Eye (tissue), 1 donor: ENCODE data around the gene THBD.

Experiments used
- DNase-seq: peaks from one replicate; pipeline ENCODE4 v3.0.0-alpha.2; 2015

The THBD gene

DNA sequence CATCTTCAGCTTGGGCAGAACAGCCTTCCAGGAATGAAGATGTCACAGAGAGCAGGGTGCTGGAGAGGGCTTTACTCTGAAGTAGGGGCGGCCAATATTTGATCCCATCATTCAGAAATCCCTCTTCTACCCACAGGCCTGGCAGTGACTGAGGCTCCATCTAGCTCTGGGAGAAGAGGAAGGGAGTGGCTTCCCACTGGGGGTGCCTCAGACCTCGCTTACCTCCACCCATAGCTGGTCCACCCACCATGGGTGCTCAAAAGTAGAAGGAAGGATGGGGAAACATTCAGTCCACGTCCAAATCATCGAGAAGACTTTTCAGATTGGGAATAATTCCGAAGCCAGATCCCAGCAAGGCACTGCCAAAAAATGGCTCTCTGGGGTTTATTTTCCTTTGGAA lies 11.8 kb upstream of the THBD start:
- no peak for DNase-seq

DNA sequence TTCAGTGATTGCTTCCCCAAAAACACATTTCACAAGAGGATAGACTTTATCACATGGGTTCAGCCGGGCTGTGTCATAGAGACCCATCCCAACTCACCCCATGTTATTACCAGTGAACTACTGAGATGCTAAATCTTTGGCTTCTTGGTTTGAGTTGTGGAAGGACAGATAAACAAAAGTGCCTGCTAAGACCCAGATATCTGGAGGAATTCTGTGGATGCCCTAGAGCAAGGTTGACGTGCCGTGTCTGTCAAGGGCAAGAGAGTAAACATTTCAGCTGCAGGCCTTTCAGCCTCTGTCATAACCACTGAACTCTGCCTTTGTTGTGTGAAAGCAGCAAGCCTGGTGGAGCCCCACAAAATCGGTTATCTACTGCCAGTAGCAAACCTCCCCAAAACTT lies 11.2 kb upstream of the THBD start:
- no peak for DNase-seq

DNA sequence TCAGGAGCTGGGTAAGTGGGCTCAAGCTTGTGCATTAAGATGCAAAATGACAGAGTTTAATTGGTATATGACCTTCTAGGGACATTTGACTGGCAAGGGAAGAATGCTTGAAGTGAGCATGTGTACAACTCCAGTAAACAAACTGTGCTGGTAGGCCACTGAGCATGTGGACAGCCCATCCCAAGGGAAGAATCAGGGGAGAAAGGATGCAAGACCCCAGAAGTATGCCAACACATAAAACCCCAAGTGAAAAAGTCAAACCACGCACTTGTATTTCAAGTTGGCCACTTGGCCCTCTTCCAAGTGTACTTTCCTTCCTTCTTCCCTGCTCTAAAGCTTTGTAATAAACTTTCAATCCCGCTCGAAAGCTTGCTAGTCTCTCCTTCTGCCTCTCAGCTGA lies 10.4 kb upstream of the THBD start:
- no peak for DNase-seq

DNA sequence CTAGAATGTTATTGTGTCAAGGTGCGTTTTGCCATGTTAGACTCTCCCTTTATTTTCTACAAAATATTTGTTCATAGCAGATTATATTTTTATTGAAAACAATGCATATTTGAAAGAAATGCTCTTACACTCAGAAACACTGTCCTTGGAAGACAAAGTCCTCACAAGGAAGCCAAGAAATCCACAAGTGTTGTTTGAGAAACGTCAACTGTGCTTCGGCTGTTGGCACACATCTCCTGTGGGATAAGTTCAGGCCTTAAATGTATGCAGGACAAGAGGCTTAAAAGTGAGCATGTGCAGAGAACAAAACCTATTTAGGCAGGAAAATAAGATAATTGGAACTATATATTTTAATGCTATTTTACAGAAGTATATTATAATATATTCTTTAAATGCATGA lies 9.5 kb upstream of the THBD start:
- DNase-seq, result no peak

DNA sequence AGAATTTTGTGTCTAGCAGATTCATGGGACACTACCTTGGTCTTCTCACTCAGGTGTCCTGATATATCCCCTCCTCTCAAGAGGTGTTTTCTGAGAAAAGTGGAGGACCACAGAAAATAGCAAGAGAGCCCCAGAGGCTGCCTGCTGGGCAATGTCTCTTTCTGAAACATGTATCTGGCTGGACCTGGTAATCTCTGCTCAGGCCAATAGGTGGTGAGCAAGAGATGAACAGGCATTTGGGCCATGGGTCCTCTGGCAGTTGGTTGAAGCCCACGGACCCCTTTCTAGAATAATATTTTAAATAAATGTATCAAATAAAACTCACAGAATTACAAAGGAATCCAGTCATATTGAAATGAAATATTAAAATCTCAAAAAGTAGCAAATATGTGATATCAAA lies 8.8 kb upstream of the THBD start:
- DNase-seq, result no peak

DNA sequence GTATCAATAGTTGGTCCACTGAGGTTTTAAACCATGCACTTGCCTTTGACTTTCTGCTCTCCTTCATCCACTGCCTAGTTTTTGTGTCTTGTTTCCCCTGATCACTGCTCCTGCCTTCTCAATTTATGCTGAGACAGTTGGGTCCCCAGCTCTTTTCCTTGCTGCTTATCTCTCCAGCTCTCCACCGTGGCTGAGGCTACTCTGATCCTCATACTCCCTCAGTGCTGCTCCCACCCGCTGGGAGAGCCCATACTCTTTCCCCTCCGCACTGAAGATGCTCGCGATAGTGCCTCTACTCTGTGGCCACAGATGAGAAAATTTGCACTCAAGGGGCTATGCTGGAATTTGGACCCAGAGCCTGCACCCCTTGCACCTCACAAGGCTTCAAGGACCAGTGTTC lies 3.4 kb upstream of the THBD start:
- no peak for DNase-seq

GRCh38 chr20:23050847-23051627 lies 1.6 kb upstream of the THBD start:
- DNase-seq, result peak; percentile 95

- DNase-seq, result peak; percentile 72
Observed at GRCh38 chr20:23050076-23050838, 785 bp upstream of the THBD start.

GRCh38 chr20:23048283-23049200 lies 930 bp downstream of the THBD start:
- DNase-seq, result peak; percentile 70

- DNase-seq, result peak; percentile 54
Observed at GRCh38 chr20:23047738-23048214, 1.7 kb downstream of the THBD start.

- no peak for DNase-seq
Observed at GRCh38 chr20:23047001-23047737, 2.3 kb downstream of the THBD start.

GRCh38 chr20:23046431-23046830 lies 3.0 kb downstream of the THBD start:
- DNase-seq, result no peak

GRCh38 chr20:23043376-23043775 lies 6.1 kb downstream of the THBD start:
- DNase-seq, result no peak

DNA sequence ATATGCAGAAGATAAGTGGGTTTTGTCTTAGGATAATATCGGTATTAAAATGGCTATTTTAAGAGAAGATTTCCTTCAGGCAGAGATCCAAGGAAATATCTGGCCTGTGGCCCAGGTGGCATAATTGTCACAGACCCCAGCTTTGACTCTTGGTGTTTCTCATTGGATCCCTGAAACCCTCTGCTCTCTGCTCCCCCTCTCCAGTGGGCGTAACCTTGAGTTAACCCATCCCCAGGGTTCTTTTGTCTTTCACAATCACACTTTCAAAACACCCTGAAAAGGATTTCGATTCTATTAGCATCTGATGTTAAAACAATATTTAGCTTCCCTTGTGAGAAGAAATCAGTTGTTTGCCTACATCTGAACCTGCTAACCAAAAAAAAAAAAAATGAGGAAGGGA lies 7.2 kb downstream of the THBD start:
- no peak for DNase-seq

- no peak for DNase-seq
Observed at GRCh38 chr20:23039885-23040508, 9.5 kb downstream of the THBD start.

DNA sequence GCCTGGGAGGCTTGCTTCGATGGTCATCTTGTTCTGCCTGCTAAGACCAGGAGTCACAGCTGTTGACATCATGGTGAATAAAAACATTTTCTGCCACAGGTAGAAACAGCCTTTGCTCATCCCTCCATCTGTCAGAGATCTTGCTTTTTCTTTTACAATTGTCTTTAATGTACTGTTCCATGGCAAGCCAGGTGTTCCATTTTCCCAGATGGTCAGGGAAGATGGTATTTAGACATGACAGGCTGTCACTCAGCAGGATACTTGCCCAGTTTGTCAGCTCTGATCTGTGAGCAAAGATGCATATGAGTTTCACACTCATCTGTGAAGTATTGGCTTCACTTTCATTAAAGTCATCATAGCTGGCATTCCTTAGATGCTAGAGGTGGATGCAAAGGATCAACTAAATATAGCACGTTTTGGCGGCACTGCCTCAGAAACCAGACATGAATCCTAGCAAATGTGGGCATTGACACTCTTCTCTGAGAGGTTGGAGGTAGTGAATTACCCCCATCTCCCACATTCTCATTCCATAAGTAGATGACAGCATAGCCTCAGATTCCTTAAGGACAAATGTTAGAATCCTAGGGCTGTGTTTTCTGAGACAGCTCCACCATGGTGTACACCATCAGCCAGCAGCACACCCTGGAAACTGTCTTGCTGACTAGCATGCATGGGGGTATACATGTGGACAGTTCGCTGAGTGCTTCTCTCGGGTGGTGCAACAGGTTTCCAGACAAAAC lies 10.2 kb downstream of the THBD start:
- no peak for DNase-seq

DNA sequence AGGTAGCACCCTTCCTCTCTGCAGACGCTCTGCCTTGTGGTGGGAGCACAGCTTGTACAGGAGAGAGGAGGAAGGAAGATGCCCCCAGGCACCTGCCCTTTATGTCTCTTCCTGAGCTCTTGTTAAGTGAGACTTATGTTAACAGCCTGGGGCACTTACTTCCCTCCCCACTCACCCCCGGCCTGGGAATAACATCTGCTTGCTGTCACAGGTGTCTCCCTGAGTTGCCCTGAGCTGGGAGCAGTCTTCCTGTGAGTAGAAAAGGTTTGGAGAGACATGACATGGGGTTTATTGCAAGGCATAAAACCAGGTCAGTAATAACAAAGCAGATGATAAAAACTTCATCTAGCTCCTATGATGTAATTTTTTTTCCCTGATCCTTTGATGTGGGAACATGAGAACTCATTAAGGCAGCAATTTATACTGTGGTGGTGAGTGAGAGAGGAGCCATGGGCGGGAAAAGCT lies 12.4 kb downstream of the THBD start:
- no peak for DNase-seq

- no peak for DNase-seq
Observed at GRCh38 chr20:23036371-23036770, 13.1 kb downstream of the THBD start.

GRCh38 chr20:23035731-23036130 lies 13.7 kb downstream of the THBD start:
- DNase-seq, result no peak

DNA sequence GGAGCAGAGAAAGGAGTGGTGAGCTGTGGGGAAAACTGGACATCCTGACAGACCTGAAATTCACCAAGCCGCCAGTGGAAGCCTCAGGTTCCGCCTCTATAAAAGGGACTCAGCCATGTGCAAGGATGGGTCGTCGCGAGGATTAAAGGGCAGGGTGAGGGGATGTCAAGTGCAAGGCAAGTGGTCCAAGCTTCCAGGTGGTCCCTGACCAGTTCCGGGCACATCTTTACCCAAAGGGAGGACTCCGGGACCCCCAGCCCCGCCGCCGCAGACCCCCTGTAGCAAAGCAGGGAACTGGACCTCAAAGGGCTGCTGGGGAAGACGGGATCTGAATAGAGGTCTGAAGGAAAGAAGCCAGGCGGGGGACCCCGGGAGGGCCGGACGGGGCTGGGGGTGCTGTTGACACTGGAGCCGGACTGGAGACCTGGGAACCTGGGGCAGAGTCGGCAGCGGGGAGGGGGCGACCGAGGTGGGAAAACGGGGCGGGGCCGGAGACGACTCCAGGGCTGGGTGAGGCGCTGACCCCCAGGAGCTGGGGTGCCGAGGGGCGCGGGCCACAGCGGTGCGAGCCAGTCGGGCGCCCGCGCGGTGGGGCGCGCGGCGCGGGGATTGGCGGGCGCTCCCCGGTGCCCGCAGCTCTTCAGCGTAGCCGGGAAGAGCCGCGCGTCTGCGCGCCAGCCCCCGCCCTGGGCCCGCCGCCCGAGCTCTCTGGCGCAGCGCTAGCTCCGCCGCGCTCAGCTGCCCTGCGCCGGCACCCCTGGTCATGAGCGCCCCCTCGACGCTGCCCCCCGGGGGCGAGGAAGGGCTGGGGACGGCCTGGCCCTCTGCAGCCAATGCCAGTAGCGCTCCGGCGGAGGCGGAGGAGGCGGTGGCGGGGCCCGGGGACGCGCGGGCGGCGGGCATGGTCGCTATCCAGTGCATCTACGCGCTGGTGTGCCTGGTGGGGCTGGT lies 14.5 kb downstream of the THBD start, which contains the start of gene SSTR4:
Gene SSTR4 (plus strand): TSS at position 592 of the 951 bp plus-strand sequence. CDS start 172 bp downstream, at position 764.
- DNase-seq, result peak; percentile 50
